IPS-15b (cell line): Measurements from ENCODE around the gene SLC24A3.

Experiments used
- H3K27me3 ChIP-seq: one replicate; pipeline ENCODE4 v1.6.1; 2013; ENCODE audit warnings: low read length; ENCODE audit not compliant: control insufficient read depth, insufficient read depth
- H3K36me3 ChIP-seq: one replicate; pipeline ENCODE4 v1.6.1; 2013; ENCODE audit warnings: low read length; ENCODE audit not compliant: control insufficient read depth, insufficient read depth
- H3K4me1 ChIP-seq: one replicate; pipeline ENCODE4 v1.6.1; 2013; ENCODE audit warnings: mild to moderate bottlenecking, low read length; ENCODE audit not compliant: control insufficient read depth, insufficient read depth
- H3K4me3 ChIP-seq: one replicate; pipeline ENCODE4 v1.5.1; 2013; ENCODE audit warnings: low read depth, low read length
- H3K9ac ChIP-seq: one replicate; pipeline ENCODE4 v1.6.1; 2013; ENCODE audit warnings: low read depth, mild to moderate bottlenecking, low read length
- H3K9me3 ChIP-seq: one replicate; pipeline ENCODE4 v1.6.1; 2013; ENCODE audit warnings: mild to moderate bottlenecking, low read length; ENCODE audit not compliant: control insufficient read depth, insufficient read depth

SLC24A3 gene

DNA sequence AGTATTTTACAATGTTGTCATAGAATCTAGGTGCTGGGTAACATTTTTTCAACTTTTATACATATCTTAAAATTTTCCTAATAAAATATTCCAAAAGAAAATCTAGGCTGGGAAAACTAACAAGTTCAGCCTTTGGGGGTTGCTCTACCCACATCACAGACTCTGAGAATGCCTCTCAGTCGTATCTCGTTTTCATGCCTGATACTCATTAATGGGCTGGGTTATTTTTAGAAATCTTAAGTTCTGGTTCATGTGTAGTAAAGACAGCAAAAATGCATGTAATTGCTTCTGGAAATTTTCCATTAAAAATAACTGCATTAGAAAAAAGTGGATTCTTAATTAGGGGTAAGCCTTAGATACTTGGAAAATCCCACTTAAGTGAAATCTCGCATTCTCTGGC lies 149.3 kb downstream of the SLC24A3 start:
- no peaks in the 10 kb centered on the region for H3K27me3 ChIP-seq
- no peaks in the 10 kb centered on the region for H3K4me1 ChIP-seq
- no peaks in the 10 kb centered on the region for H3K9me3 ChIP-seq
- no peaks in the 10 kb centered on the region for H3K36me3 ChIP-seq
- no peak overlapping the region for H3K4me3 ChIP-seq
- no peak overlapping the region for H3K9ac ChIP-seq

DNA sequence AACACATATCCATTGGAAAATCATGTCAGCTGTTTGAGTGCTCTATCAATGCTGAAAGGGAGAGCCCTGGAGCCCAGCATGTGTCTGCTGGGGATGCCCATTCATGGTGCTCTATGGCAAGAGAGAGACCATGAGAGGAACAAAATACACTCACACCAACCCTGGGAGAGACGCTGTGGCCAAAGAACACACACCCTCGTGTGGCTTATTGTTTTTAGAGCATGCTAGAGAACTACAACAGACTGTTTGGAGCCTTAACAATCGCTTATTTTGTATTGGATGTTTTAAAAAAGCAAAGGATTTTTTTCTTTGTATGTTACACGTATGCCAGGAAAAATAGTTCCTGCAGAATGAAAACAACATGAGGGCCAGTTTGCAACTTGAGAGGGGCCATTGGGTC lies 151.0 kb downstream of the SLC24A3 start:
- Histone ChIP-seq H3K4me3 (no peak overlapping the region), H3K4me1 (no peaks in the 10 kb centered on the region), H3K9me3 (no peaks in the 10 kb centered on the region), H3K27me3 (no peaks in the 10 kb centered on the region), H3K9ac (no peak overlapping the region), H3K36me3 (no peaks in the 10 kb centered on the region)

DNA sequence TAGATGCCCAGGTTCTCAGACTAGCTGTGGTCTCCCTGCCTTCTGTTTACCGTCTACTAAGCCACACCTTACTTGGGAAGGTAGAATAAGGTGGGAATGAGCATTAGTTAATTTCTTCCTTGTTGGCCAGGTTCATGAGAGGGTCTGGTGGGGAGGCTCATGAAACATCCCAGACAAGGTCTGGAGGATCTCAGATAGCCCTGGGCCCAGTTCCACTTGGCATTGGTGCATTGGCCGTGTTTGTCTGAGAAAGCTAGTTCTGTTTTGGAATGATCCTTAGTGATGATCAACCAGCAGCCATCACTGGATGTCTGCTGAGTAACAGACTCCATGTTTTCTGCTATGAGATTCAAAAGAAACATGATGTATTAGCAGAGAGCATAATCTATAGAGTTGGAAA lies 155.1 kb downstream of the SLC24A3 start:
- Histone ChIP-seq H3K9me3 (no peaks in the 10 kb centered on the region), H3K27me3 (no peaks in the 10 kb centered on the region), H3K36me3 (no peaks in the 10 kb centered on the region), H3K9ac (no peak overlapping the region), H3K4me1 (no peaks in the 10 kb centered on the region), H3K4me3 (no peak overlapping the region)

DNA sequence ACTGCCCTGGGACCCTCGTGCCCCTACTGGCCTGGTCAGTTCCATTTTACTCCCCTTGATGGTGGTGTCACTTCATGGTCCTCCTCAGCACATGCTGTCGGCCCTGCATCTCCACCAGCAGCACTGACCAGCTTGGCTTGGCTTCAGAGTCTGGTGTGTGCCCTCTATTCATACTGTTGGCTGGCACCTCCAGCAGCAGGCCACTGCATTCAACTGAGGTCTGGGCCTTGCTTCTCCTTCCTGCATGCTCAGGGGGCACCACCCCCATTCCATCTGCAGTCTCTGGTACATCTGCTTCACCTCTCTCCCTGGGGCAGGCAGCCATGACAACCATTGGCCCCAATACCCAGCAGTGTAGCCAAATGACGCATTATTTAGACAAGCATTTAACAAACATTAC lies 155.9 kb downstream of the SLC24A3 start:
- H3K4me1 ChIP-seq = no peaks in the 10 kb centered on the region
- no peak overlapping the region for H3K4me3 ChIP-seq
- no peaks in the 10 kb centered on the region for H3K9me3 ChIP-seq
- H3K36me3 ChIP-seq = no peaks in the 10 kb centered on the region
- no peaks in the 10 kb centered on the region for H3K27me3 ChIP-seq
- no peak overlapping the region for H3K9ac ChIP-seq

DNA sequence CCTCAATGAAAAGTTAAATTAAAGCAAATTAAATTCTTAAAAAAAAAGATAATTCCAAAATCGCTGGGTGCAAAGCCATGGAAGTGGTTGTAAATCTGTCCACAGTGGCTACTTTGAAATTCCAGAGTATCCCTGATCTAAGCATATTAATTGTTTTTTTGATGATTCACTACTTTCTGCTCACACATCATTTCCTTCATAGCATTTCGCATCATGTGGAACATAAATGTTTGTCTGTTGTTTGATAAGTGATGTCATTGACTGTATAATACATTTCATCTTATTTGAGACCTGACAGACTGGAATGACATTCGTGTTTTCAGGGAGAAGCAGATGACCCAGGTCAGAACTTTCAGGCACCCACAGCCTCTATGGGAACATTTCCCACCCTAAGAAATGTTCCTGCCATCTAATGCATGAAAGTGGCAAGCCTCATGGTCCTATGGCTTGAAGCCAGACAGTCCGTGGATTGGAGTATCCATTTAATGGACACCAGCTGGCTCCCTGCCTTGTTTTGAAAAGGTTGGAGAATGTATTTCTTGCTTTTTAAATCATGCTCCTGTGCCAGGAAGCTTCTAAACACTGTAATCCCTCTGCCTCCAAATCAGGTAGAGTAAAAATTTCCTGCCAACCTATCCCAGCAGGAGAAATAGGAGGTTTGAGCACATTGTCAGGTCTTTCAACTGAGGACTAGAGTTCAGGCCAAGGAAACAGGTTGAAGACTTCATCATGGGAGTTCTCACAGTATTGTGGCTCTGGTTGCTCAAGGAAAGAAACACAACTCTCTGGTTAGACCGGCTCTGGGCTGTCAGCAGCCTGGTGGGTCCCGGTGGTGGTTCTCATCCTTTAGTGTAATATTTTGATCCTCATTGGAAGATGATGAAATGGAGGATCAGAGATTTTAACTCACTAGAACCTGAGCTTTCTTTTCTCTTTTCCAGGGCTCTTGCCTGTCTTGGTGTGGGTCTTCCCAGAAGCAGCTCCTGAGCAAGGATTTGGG lies 157.9 kb downstream of the SLC24A3 start:
- Histone ChIP-seq H3K36me3 (no peaks in the 10 kb centered on the region), H3K4me3 (no peak overlapping the region), H3K9me3 (no peaks in the 10 kb centered on the region), H3K27me3 (no peaks in the 10 kb centered on the region), H3K9ac (no peak overlapping the region), H3K4me1 (no peaks in the 10 kb centered on the region)

DNA sequence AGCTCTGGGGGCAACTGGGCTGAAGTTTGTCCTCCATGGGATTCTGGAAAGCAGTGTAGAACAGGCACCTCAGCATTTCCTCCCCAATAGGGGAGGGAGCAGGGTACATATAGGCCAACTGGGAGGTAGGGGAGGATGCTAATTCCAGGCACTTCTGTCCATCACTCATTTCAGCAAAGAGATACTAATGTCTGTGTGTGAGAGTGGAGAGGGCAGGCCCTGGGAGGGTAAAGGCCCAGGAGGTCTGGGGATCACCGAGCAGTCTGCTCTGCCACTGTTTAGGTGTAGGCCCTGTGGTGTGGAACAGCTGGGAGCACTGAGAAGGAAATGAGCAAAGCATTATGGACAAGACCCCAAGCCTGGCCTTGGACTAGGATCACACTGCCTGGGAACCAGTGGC lies 158.7 kb downstream of the SLC24A3 start:
- Histone ChIP-seq H3K4me3 (no peak overlapping the region), H3K4me1 (no peaks in the 10 kb centered on the region), H3K9me3 (no peaks in the 10 kb centered on the region), H3K9ac (no peak overlapping the region), H3K36me3 (no peaks in the 10 kb centered on the region), H3K27me3 (no peaks in the 10 kb centered on the region)

DNA sequence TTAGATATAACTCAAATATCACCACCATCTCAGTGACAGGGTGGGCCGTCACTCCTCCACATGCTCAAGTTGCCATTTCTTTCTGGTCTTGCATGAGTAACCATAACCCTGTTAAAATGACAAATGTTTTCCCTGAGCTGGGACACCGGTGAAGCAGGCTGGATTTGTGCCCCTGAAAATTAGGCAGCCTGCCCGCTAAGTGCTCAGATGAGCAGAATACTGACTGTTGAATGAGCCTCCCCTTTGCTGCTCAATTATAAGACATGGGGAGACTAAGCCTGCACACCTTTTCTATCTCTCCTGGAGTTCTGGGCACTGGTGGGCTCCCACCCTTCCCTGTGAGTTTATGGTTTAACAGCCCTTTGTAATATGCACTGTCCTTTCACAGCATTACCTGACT lies 161.8 kb downstream of the SLC24A3 start:
- Histone ChIP-seq H3K27me3 (no peaks in the 10 kb centered on the region), H3K4me3 (no peak overlapping the region)

DNA sequence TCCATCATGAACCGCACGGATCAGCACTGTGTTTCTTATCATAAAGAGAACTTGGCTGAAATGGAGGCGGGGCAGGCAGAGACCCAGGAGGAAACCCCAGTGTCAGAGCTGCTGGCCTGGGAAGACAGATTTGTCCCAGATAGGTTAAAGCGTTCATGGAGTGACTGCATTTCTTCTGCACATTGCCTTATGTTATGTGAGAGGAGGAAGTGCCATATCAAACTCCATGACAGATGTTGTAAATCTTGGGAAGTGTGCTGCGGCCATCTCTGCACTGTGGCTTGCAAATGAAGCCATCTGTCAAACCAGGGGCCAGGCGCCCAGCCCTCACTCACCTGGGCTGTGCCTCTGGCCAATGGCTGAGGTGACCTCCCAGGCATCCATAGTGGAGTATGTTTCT lies 163.0 kb downstream of the SLC24A3 start:
- H3K36me3 ChIP-seq = no peaks in the 10 kb centered on the region
- no peaks in the 10 kb centered on the region for H3K9me3 ChIP-seq
- no peak overlapping the region for H3K4me3 ChIP-seq
- H3K4me1 ChIP-seq = no peaks in the 10 kb centered on the region
- H3K9ac ChIP-seq = no peak overlapping the region
- H3K27me3 ChIP-seq = no peaks in the 10 kb centered on the region

More for the DNA sequence above, 161.8 kb downstream of the SLC24A3 start:
- no peaks in the 10 kb centered on the region for H3K4me1 ChIP-seq
- H3K9me3 ChIP-seq = no peaks in the 10 kb centered on the region
- no peak overlapping the region for H3K9ac ChIP-seq
- no peaks in the 10 kb centered on the region for H3K36me3 ChIP-seq

DNA sequence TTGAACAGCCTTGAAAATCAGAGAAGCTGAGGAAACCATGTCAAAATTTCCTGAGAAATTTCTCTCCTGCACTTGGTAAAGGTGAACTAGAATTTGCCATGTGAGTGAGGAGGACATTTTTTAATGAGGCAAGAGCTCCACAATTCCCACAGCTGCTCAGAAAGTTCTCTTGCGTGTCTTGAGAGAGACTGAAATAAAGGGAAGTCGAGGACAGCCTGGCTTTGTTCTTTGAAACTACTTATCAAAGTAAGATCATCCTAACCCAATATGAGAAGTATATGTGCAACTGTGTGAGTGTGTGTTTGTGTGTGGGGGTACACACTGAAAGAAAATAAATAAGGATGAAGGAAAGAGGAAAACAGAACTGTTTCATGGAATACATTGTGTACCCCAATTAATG lies 163.4 kb downstream of the SLC24A3 start:
- Histone ChIP-seq H3K9me3 (no peaks in the 10 kb centered on the region), H3K27me3 (no peaks in the 10 kb centered on the region), H3K36me3 (no peaks in the 10 kb centered on the region), H3K9ac (no peak overlapping the region), H3K4me3 (no peak overlapping the region), H3K4me1 (no peaks in the 10 kb centered on the region)

DNA sequence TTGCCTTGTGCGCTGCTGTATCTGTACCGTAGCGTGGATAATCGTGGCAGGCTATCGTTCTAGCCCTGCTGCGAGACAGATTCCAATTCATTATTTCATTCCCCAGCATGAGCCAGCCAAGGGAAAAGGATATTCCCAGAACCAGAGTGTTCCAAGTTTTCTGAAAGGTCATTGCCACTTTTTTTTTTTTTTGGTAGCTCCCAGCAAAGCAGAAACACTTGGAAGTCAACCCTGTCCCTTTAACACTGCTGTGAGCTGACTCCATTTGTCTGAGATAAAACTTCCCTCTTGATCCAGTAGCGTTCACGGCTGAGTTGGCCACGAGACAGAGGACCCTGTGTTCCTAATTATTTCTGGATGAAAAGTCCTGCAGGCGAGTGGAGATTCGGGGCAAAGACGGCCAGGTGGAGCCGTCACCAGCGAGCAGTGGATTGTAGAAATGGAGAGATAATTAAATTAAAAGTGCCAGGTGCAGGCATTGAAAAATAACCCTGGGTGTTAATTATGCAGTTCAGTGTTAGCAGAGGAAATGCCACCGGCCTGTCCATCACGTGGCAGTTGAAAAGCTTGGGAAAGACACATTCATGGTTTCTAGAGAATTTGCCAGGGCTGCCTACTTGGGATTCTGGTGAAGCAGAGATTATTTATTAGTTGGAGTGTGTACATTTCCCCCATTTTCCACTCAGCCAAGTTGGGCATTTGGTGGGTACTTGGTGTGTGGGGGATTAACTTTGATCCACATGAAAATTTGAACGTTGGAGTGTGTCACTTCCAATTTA lies 164.2 kb downstream of the SLC24A3 start:
- no peaks in the 10 kb centered on the region for H3K27me3 ChIP-seq
- H3K9me3 ChIP-seq = no peaks in the 10 kb centered on the region
- H3K9ac ChIP-seq = no peak overlapping the region
- H3K36me3 ChIP-seq = no peaks in the 10 kb centered on the region
- no peak overlapping the region for H3K4me3 ChIP-seq
- H3K4me1 ChIP-seq = no peaks in the 10 kb centered on the region

DNA sequence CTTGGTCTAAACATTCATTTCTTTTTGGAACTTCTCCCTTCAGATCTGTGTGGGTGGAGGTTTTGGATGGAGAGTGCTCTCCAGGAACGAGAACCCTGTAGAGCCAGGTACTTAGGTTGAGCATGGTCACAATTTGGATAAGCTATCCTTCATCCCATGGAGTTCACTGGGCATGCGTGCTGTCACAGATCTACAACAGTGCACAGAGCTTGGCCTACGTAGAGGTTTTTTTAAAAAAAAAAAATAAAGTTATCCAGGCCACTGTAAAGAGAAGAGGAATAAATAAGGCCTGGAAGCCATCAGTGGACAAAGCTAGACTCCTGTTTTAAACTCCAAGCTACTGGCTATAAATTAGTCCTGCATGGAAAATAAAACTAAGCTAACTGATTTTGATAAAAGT lies 165.6 kb downstream of the SLC24A3 start:
- Histone ChIP-seq H3K9ac (no peak overlapping the region), H3K4me3 (no peak overlapping the region), H3K4me1 (no peaks in the 10 kb centered on the region), H3K9me3 (no peaks in the 10 kb centered on the region), H3K27me3 (no peaks in the 10 kb centered on the region), H3K36me3 (no peaks in the 10 kb centered on the region)

DNA sequence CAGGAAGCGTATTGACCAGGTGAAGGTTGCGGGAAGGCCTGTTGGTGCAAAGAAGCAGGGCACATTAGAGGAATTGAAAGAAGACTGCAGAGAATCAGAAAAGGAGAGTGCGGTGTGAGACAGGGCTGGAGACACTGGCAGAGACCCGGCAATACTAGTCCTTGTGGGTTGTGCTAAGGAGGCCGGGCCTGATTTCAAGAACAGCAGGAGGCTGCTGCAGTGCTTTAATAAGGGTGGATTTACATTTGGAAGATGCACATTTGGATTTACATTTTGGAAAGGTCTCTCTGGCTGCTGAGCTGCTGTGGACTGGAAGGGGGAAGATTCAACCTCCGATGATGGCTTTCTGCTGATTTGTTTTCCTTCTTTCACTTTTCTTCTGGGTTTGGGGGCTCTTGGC lies 167.8 kb downstream of the SLC24A3 start:
- Histone ChIP-seq H3K9ac (no peak overlapping the region), H3K27me3 (no peaks in the 10 kb centered on the region), H3K4me1 (no peaks in the 10 kb centered on the region), H3K4me3 (no peak overlapping the region), H3K9me3 (no peaks in the 10 kb centered on the region), H3K36me3 (no peaks in the 10 kb centered on the region)
